Nephron (organoid): ENCODE results near the gene NRK.

ENCODE experiments used
- H3K27ac Mint-ChIP-seq, 3 experiments: 2 replicates each; pipeline ENCODE4 v1.8.0; 2020; ENCODE audit warnings: mixed read lengths in 3 of 3, mild to moderate bottlenecking in 2 of 3, moderate library complexity in 1 of 3
- H3K27me3 Mint-ChIP-seq: 2 replicates; pipeline ENCODE4 v1.8.0; 2021; ENCODE audit warnings: low read depth, mild to moderate bottlenecking, moderate library complexity, mixed read lengths
- H3K36me3 Mint-ChIP-seq: 2 replicates; pipeline ENCODE4 v1.8.0; 2020; ENCODE audit warnings: low read depth, mixed read lengths
- H3K4me1 Mint-ChIP-seq: 2 replicates; pipeline ENCODE4 v1.8.0; 2020; ENCODE audit warnings: mixed read lengths
- H3K4me3 Mint-ChIP-seq, 3 experiments: 2 replicates each; pipeline ENCODE4 v1.8.0; 2020; ENCODE audit warnings: mild to moderate bottlenecking in 3 of 3, mixed read lengths in 3 of 3, moderate library complexity in 2 of 3
- H3K9me3 Mint-ChIP-seq: 2 replicates; pipeline ENCODE4 v1.8.0; 2020; ENCODE audit warnings: mixed read lengths
- CTCF ChIP-seq, 3 experiments: fragments of 200-600 bp; sonication (generic); IDR thresholded peaks; one replicate each; pipeline ENCODE4 v1.5.0; 2021; ENCODE audit warnings: antibody characterized with exemption in 3 of 3; ENCODE audit not compliant: unreplicated experiment in 3 of 3

NRK gene

GRCh38 chrX:105910563-105911105 is 88.3 kb downstream of the NRK start:
- Mint-ChIP-seq H3K27ac (no peak overlapping the region), H3K27me3 (no peaks in the 10 kb centered on the region), H3K4me1 (no peaks in the 10 kb centered on the region), H3K9me3 (no peaks in the 10 kb centered on the region), H3K4me3 (no peak overlapping the region), H3K36me3 (peaks cover 4% of the 10 kb centered on the region)
- TF ChIP-seq CTCF (IDR thresholded peaks at IDR 0.05; ENCODE audit: unreplicated experiment in 3 of 3), result no peak

GRCh38 chrX:105945266-105945665 is 122.9 kb downstream of the NRK start:
- Mint-ChIP-seq H3K27me3 (peaks cover 3% of the 10 kb centered on the region), H3K9me3 (peaks cover 11% of the 10 kb centered on the region), H3K4me3 (no peak overlapping the region), H3K36me3 (peaks cover 25% of the 10 kb centered on the region), H3K4me1 (no peaks in the 10 kb centered on the region), H3K27ac (no peak overlapping the region)
- TF ChIP-seq CTCF (IDR thresholded peaks at IDR 0.05; ENCODE audit: unreplicated experiment in 3 of 3), result no peak

- Mint-ChIP-seq H3K4me1 (no peaks in the 10 kb centered on the region), H3K27me3 (no peaks in the 10 kb centered on the region), H3K9me3 (peaks cover 26% of the 10 kb centered on the region), H3K4me3 (no peak overlapping the region), H3K27ac (no peak overlapping the region), H3K36me3 (no peaks in the 10 kb centered on the region)
- no peak for TF ChIP-seq CTCF (IDR thresholded peaks at IDR 0.05; ENCODE audit: unreplicated experiment in 3 of 3)
These were observed 147.1 kb downstream of the NRK start for GRCh38 chrX:105969487-105969886.

GRCh38 chrX:105972690-105973386 is 150.5 kb downstream of the NRK start:
- H3K4me1 Mint-ChIP-seq, result no peaks in the 10 kb centered on the region
- peaks cover 24% of the 10 kb centered on the region for H3K9me3 Mint-ChIP-seq
- no peaks in the 10 kb centered on the region for H3K27me3 Mint-ChIP-seq
- no peaks in the 10 kb centered on the region for H3K36me3 Mint-ChIP-seq
- no peak for TF ChIP-seq CTCF (IDR thresholded peaks at IDR 0.05; ENCODE audit: unreplicated experiment in 3 of 3)
- H3K27ac Mint-ChIP-seq, result peak overlapping the region in 1 of 3 experiments; percentile 31
- no peak overlapping the region for H3K4me3 Mint-ChIP-seq

- no peaks in the 10 kb centered on the region for H3K27me3 Mint-ChIP-seq
- peaks cover 21% of the 10 kb centered on the region for H3K9me3 Mint-ChIP-seq
- H3K4me3 Mint-ChIP-seq, result no peak overlapping the region
- H3K36me3 Mint-ChIP-seq, result no peaks in the 10 kb centered on the region
- H3K27ac Mint-ChIP-seq, result peak overlapping the region in 1 of 3 experiments; percentile 31
- no peaks in the 10 kb centered on the region for H3K4me1 Mint-ChIP-seq
- no peak for TF ChIP-seq CTCF (IDR thresholded peaks at IDR 0.05; ENCODE audit: unreplicated experiment in 3 of 3)
These were observed 151.0 kb downstream of the NRK start for GRCh38 chrX:105973387-105973739.

- H3K9me3 Mint-ChIP-seq, result peaks cover 19% of the 10 kb centered on the region
- no peak overlapping the region for H3K4me3 Mint-ChIP-seq
- no peaks in the 10 kb centered on the region for H3K4me1 Mint-ChIP-seq
- H3K27me3 Mint-ChIP-seq, result no peaks in the 10 kb centered on the region
- H3K27ac Mint-ChIP-seq, result no peak overlapping the region
- no peaks in the 10 kb centered on the region for H3K36me3 Mint-ChIP-seq
- peak in 2 of 3 experiments; percentile 34 to 48 for TF ChIP-seq CTCF (IDR thresholded peaks at IDR 0.05; ENCODE audit: unreplicated experiment in 3 of 3)
These were observed 153.0 kb downstream of the NRK start for GRCh38 chrX:105975382-105975781.
